Activated naive CD8-positive, alpha-beta T cell treated with anti-CD3 and anti-CD28 coated beads, Interleukin-2, amount 10 ng/mL, durations not matched to agents 7 days and 5 days (primary cell): ENCODE results near the gene SMIM38. TPM values are rescaled to one million over a fixed set of nuclear protein-coding genes. Genes with fewer than 3 reads are reported as not detected.

ENCODE experiments used
- ATAC-seq: fragments of 150-1000 bp; cut with Tn5 transposase; one replicate; pipeline ENCODE4 v1.10.0; 2021; ENCODE audit warnings: low read depth, moderate library complexity
- POLR2A ChIA-PET: fragments of 350-600 bp; sonication (Branson Sonifier 250); formaldehyde crosslinking; loops from one replicate; lab custom pipeline; 2021; ENCODE audit warnings: antibody characterized with exemption; lab: Charles Lee
- DNase-seq: peaks from one replicate; pipeline ENCODE4 v3.0.0; 2021
- H3K27ac Mint-ChIP-seq: one replicate; pipeline ENCODE4 v1.8.0; 2022; ENCODE audit warnings: mild to moderate bottlenecking, mixed read lengths
- H3K27me3 Mint-ChIP-seq: one replicate; pipeline ENCODE4 v1.8.0; 2022; ENCODE audit warnings: mild to moderate bottlenecking, moderate library complexity, mixed read lengths
- H3K36me3 Mint-ChIP-seq: one replicate; pipeline ENCODE4 v1.8.0; 2021; ENCODE audit warnings: mild to moderate bottlenecking, mixed read lengths
- H3K4me1 Mint-ChIP-seq: one replicate; pipeline ENCODE4 v1.8.0; 2021; ENCODE audit warnings: mixed read lengths
- H3K4me3 Mint-ChIP-seq: one replicate; pipeline ENCODE4 v1.8.0; 2022; ENCODE audit warnings: mild to moderate bottlenecking, moderate library complexity, mixed read lengths
- H3K9me3 Mint-ChIP-seq: one replicate; pipeline ENCODE4 v1.8.0; 2021; ENCODE audit warnings: mixed read lengths
- total RNA-seq, 2 experiments: library from RNA; stranded (reverse); gene quantifications; one replicate each; pipeline ENCODE4 v1.2.3, GENCODE V29; 2021

SMIM38 gene
- total RNA-seq, 2 experiments from 2014 or later, result 0.25 to 0.31 TPM

GRCh38 chr11:69152733-69153421 lies 2.9 kb upstream of the SMIM38 start:
- no peak for ATAC-seq
- POLR2A ChIA-PET, result no interaction called here
- DNase-seq, result no peak
- H3K36me3 Mint-ChIP-seq, result no peaks in the 10 kb centered on the region
- H3K4me1 Mint-ChIP-seq, result peaks cover 5% of the 10 kb centered on the region
- H3K27ac Mint-ChIP-seq, result no peak overlapping the region
- H3K27me3 Mint-ChIP-seq, result no peaks in the 10 kb centered on the region
- H3K4me3 Mint-ChIP-seq, result no peak overlapping the region
- peaks cover 3% of the 10 kb centered on the region for H3K9me3 Mint-ChIP-seq

GRCh38 chr11:69153661-69154060 lies 2.1 kb upstream of the SMIM38 start:
- Mint-ChIP-seq H3K4me1 (peaks cover 3% of the 10 kb centered on the region), H3K36me3 (no peaks in the 10 kb centered on the region), H3K9me3 (peaks cover 3% of the 10 kb centered on the region), H3K27me3 (no peaks in the 10 kb centered on the region), H3K27ac (no peak overlapping the region), H3K4me3 (no peak overlapping the region)
- POLR2A ChIA-PET, result no interaction called here
- ATAC-seq, result no peak
- no peak for DNase-seq

GRCh38 chr11:69154211-69154913 lies 1.4 kb upstream of the SMIM38 start:
- H3K4me3 Mint-ChIP-seq, result no peak overlapping the region
- peaks cover 1% of the 10 kb centered on the region for H3K4me1 Mint-ChIP-seq
- no peak for DNase-seq
- no peaks in the 10 kb centered on the region for H3K9me3 Mint-ChIP-seq
- H3K27ac Mint-ChIP-seq, result no peak overlapping the region
- H3K36me3 Mint-ChIP-seq, result no peaks in the 10 kb centered on the region
- no peaks in the 10 kb centered on the region for H3K27me3 Mint-ChIP-seq
- no peak for ATAC-seq
- POLR2A ChIA-PET, result no interaction called here

- no peak overlapping the region for H3K4me3 Mint-ChIP-seq
- POLR2A ChIA-PET, result no interaction called here
- no peak for ATAC-seq
- no peaks in the 10 kb centered on the region for H3K27me3 Mint-ChIP-seq
- H3K36me3 Mint-ChIP-seq, result no peaks in the 10 kb centered on the region
- H3K9me3 Mint-ChIP-seq, result no peaks in the 10 kb centered on the region
- peaks cover 1% of the 10 kb centered on the region for H3K4me1 Mint-ChIP-seq
- H3K27ac Mint-ChIP-seq, result no peak overlapping the region
- DNase-seq, result no peak
These were observed 815 bp upstream of the SMIM38 start for GRCh38 chr11:69154938-69155301.

- no peaks in the 10 kb centered on the region for H3K36me3 Mint-ChIP-seq
- POLR2A ChIA-PET, result no interaction called here
- no peak overlapping the region for H3K27ac Mint-ChIP-seq
- H3K4me3 Mint-ChIP-seq, result no peak overlapping the region
- ATAC-seq (no peak), DNase-seq (no peak)
- no peaks in the 10 kb centered on the region for H3K4me1 Mint-ChIP-seq
- no peaks in the 10 kb centered on the region for H3K9me3 Mint-ChIP-seq
- no peaks in the 10 kb centered on the region for H3K27me3 Mint-ChIP-seq
These were observed 502 bp downstream of the SMIM38 start for GRCh38 chr11:69156235-69156639.

GRCh38 chr11:69156673-69157155 lies 979 bp downstream of the SMIM38 start:
- ATAC-seq, result no peak
- H3K27me3 Mint-ChIP-seq, result no peaks in the 10 kb centered on the region
- DNase-seq, result no peak
- no peak overlapping the region for H3K4me3 Mint-ChIP-seq
- POLR2A ChIA-PET, result no interaction called here
- H3K9me3 Mint-ChIP-seq, result no peaks in the 10 kb centered on the region
- no peaks in the 10 kb centered on the region for H3K36me3 Mint-ChIP-seq
- no peaks in the 10 kb centered on the region for H3K4me1 Mint-ChIP-seq
- no peak overlapping the region for H3K27ac Mint-ChIP-seq

GRCh38 chr11:69157156-69157821 lies 1.6 kb downstream of the SMIM38 start:
- DNase-seq (no peak), ATAC-seq (no peak)
- Mint-ChIP-seq H3K27ac (no peak overlapping the region), H3K36me3 (no peaks in the 10 kb centered on the region), H3K4me3 (no peak overlapping the region), H3K4me1 (no peaks in the 10 kb centered on the region), H3K27me3 (no peaks in the 10 kb centered on the region), H3K9me3 (no peaks in the 10 kb centered on the region)
- POLR2A ChIA-PET, result no interaction called here

GRCh38 chr11:69157822-69158231 lies 2.1 kb downstream of the SMIM38 start:
- H3K4me3 Mint-ChIP-seq, result no peak overlapping the region
- H3K27ac Mint-ChIP-seq, result no peak overlapping the region
- no peaks in the 10 kb centered on the region for H3K4me1 Mint-ChIP-seq
- POLR2A ChIA-PET, result no interaction called here
- ATAC-seq (no peak), DNase-seq (no peak)
- H3K9me3 Mint-ChIP-seq, result peaks cover 3% of the 10 kb centered on the region
- H3K36me3 Mint-ChIP-seq, result peaks cover 2% of the 10 kb centered on the region
- H3K27me3 Mint-ChIP-seq, result peaks cover 3% of the 10 kb centered on the region

GRCh38 chr11:69158301-69159149 lies 2.8 kb downstream of the SMIM38 start:
- H3K4me3 Mint-ChIP-seq, result no peak overlapping the region
- no peak for ATAC-seq
- H3K36me3 Mint-ChIP-seq, result peaks cover 2% of the 10 kb centered on the region
- H3K27ac Mint-ChIP-seq, result no peak overlapping the region
- POLR2A ChIA-PET, result no interaction called here
- H3K27me3 Mint-ChIP-seq, result peaks cover 4% of the 10 kb centered on the region
- peaks cover 3% of the 10 kb centered on the region for H3K9me3 Mint-ChIP-seq
- no peaks in the 10 kb centered on the region for H3K4me1 Mint-ChIP-seq
- DNase-seq, result no peak

- no peak for DNase-seq
- H3K4me3 Mint-ChIP-seq, result no peak overlapping the region
- H3K27ac Mint-ChIP-seq, result no peak overlapping the region
- peaks cover 4% of the 10 kb centered on the region for H3K27me3 Mint-ChIP-seq
- peaks cover 2% of the 10 kb centered on the region for H3K36me3 Mint-ChIP-seq
- peaks cover 7% of the 10 kb centered on the region for H3K9me3 Mint-ChIP-seq
- no peak for ATAC-seq
- H3K4me1 Mint-ChIP-seq, result no peaks in the 10 kb centered on the region
- POLR2A ChIA-PET, result no interaction called here
These were observed 3.6 kb downstream of the SMIM38 start for GRCh38 chr11:69159150-69159852.

GRCh38 chr11:69160296-69161116 lies 4.8 kb downstream of the SMIM38 start:
- ATAC-seq (no peak), DNase-seq (no peak)
- no peak overlapping the region for H3K27ac Mint-ChIP-seq
- no peaks in the 10 kb centered on the region for H3K4me1 Mint-ChIP-seq
- POLR2A ChIA-PET, result no interaction called here
- peaks cover 2% of the 10 kb centered on the region for H3K36me3 Mint-ChIP-seq
- H3K9me3 Mint-ChIP-seq, result peaks cover 7% of the 10 kb centered on the region
- no peak overlapping the region for H3K4me3 Mint-ChIP-seq
- peaks cover 4% of the 10 kb centered on the region for H3K27me3 Mint-ChIP-seq

GRCh38 chr11:69161117-69161407 lies 5.3 kb downstream of the SMIM38 start:
- DNase-seq (no peak), ATAC-seq (no peak)
- H3K4me1 Mint-ChIP-seq, result no peaks in the 10 kb centered on the region
- H3K27me3 Mint-ChIP-seq, result peaks cover 4% of the 10 kb centered on the region
- POLR2A ChIA-PET, result no interaction called here
- H3K36me3 Mint-ChIP-seq, result peaks cover 2% of the 10 kb centered on the region
- H3K9me3 Mint-ChIP-seq, result peaks cover 7% of the 10 kb centered on the region
- no peak overlapping the region for H3K4me3 Mint-ChIP-seq
- no peak overlapping the region for H3K27ac Mint-ChIP-seq
